GM15510 (cell line): ENCODE results near the gene SYTL2.

ENCODE experiments used
- POLR2A ChIP-seq: IDR thresholded peaks from 3 replicates; pipeline ENCODE4 v1.6.1; 2011; ENCODE audit warnings: borderline replicate concordance; ENCODE audit not compliant: insufficient read length; ENCODE audit errors: extremely low read depth

SYTL2 gene

DNA sequence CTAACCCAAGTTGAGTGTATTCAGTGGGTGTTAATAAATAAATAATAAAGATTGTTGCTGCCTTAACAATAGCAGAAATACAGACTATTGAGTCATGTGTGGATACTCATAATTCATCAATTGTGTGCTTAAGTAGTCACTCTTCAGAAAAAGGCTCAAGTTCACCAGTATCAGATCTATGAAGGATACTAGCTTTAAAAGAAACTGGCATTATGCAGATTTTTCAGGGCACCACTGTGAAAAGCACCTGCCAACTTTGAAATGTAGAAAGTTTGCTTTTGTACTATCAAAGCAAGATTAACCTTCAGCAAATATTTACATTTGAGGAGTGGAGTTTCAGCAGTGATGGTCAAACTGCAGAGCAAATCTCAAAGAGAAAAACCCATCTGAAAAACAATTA, 20.1 kb upstream of the SYTL2 start:
- TF ChIP-seq POLR2A: no peak

DNA sequence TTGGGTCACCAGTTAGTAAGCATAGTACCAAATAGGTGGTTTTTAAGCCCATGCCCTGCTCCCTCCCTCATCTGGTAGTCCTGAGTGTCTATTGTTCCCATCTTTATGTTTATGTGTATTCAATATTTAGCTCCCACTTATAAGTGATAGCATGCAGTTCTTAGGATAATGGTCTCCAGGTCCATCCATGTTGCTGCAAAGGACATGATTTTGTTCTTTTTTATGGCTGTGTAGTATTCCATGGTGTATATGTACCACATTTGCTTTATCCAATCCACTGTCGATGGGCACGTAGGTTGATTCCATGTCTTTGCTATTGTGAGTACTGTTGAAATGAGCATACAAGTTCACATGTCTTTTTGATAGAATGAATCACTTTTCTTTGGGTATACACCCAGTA, 18.2 kb upstream of the SYTL2 start:
- no peak for TF ChIP-seq POLR2A

DNA sequence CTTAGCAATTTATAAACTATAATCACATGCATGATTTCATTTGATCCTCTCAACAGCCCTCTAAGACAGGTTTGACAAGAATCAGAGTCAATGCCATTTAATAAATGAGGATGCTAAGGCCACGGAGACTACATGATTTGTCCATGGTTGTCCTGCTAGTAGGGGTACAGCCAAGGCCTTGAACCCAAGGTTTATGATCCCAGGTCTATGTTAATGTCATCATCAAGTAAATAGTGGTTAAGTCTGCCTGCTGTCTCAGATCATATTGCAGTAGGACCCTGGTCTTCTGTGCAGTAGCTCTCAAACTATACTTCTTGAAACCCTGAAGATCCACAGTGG, 17.7 kb upstream of the SYTL2 start:
- no peak for TF ChIP-seq POLR2A

DNA sequence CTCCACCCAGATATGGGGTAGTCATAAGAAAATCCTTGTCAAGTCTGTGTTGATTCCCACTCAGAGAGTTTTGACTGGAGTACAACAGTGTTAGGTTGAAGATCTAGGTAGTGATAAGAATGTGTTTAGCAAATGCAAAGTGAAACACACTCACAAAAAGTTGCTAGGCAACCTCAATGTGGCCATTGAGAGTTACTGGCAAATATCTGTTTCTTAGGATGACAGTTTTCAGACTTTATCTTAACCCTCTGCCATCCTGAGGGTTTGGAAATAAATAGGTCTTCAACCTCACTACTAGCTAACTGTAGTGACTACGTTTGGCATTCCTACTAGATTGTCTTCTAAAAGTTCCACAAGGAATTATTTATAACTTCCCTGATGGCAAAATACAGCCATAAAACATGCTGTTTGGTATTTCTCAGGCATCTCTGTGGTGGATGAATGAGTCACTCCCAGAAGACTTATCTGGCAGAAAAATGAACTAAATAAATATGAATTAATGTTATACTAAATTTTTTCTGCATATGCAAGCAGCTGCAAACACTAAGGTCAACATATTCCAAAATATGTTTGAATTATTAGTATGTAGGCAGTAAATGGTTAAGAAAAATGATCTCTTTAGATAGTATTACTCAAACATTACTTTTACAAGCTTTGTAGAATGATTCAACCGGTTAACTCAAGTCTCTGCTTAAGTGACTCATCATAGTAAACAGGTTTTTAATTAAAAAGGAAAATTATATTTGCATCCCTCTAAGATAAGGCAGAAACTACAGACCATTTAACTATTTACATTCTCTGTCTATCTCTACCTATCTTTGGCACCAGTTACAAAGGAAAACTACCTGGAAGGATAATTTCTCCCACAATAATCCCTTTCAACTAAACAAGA, 17.1 kb upstream of the SYTL2 start:
- no peak for TF ChIP-seq POLR2A

DNA sequence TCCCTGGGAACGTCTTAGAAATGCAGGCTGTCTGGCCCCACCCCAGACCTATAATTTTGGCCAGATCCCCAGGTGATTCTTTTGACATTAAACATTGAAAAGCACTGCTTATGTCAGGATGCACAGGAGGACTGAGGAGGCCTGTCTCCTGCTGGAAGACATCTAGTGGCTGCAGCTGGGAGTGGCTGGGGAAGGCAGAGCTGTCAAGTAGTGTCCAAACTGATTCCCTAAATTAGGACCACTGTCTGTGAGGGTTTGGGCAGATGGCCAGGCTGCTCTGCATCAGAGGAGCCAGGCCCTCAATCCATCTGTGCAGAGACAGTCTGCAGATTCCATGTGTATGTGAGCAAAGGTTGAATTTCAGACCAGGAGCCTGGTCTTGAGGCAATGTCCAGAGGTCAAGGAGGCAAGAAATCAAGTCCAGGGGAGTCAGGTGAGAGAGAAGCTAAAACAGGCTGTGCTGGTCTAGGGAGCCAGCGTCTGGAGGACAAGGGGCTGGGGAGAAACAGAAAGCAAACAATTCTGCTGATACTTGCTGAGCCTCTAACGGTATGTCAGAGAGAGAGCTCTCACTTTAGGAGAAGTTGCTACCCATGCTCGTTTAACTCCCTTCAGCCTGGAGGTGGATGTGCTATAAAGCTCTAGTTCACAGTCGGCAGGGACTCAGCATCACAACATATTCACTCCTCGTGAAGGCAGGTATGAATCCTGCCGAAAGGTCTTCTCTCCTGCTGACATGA, 15.3 kb upstream of the SYTL2 start:
- no peak for TF ChIP-seq POLR2A

DNA sequence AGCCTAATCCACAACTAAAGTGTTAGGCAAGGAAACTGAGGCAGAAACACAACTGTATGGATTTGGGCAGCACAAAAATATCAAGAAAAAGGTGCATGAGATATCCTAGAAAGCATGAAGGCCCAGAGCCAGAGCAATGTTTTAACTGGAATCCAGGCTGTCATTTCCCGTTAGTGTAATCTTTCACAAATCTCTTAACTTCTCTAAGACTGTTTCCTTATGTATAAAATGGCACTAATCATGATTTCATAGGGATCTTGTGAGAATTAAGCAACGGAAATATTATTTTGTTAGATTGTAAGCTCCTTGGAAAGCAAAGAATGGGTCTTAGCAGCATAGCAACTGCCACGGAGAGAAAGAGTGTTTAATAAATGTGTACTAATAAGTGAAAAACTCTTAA, 14.7 kb upstream of the SYTL2 start:
- no peak for TF ChIP-seq POLR2A

DNA sequence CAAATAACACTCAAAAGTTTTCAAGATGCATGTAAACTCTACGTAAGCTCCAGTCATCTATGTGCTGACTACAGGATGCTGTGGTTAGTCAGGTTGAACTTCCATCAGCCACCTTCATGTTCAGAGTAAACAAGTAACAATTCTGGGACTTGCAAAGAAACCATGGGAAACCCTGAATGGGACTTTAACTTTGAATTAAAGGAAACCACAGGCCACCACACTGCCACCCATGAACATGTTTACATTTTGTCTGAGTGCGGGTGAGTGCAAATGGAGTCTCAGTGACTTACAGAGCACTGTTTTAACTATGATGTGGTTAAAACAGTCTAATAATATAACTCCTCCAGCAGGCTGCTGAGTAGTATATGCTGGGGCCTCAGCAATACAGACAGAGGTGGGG, 12.9 kb upstream of the SYTL2 start:
- no peak for TF ChIP-seq POLR2A

DNA sequence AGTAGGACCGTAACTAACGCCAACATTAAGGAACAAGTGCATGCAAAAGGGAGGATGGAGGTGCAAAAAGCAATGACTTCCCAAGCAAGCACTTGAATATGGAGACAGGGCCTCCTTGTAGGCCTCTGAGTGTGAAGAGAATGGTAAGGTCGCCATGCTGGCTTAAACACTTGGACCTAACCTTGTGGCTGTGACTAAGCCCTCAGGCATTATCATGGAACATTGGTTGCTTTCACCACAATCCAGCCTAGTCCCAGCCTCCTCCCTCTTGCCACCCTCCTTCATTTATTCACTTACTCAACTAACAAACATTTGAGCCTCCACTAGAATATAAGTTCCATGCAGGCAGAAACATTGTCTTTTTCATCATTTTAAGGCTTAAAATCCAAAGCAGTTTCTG, 11.9 kb upstream of the SYTL2 start:
- TF ChIP-seq POLR2A: no peak

DNA sequence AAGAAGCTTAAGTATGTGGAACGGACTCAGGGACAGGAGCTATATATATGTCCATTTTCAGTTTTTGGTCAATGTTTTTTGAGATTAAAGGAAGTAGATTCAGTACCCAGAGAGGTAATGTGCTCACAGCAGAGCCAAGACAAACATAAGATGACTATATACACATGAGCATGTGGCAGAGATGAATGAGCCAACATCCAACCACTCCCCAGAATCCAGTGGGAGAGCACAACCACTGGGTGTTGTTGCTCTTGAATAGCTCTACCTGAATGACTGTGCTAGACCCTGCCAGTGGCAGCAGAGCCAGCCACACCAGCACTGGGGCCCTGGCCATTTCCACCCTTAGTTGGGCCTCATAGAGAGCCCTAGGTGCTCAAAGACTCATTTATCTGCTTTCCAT, 10.7 kb upstream of the SYTL2 start:
- no peak for TF ChIP-seq POLR2A

DNA sequence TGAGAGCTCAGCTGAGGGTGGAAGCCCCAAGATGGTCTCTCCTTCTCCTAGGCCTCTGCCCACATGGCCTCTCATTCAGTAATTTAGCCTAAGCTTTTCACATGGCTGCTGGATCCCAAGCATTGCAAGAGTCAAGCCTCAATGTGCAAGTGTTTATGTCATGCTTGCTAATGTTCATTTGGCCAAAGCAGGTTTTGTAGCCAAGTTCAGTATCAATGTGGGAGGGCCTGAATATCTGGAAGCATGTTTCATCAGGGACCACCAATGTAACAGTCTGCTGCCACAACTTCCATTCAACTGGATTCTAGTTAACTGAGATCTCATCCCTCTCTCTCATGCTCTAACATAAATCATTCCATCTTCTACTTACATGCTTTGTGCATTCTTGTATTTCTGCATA, 8.5 kb upstream of the SYTL2 start:
- no peak for TF ChIP-seq POLR2A

DNA sequence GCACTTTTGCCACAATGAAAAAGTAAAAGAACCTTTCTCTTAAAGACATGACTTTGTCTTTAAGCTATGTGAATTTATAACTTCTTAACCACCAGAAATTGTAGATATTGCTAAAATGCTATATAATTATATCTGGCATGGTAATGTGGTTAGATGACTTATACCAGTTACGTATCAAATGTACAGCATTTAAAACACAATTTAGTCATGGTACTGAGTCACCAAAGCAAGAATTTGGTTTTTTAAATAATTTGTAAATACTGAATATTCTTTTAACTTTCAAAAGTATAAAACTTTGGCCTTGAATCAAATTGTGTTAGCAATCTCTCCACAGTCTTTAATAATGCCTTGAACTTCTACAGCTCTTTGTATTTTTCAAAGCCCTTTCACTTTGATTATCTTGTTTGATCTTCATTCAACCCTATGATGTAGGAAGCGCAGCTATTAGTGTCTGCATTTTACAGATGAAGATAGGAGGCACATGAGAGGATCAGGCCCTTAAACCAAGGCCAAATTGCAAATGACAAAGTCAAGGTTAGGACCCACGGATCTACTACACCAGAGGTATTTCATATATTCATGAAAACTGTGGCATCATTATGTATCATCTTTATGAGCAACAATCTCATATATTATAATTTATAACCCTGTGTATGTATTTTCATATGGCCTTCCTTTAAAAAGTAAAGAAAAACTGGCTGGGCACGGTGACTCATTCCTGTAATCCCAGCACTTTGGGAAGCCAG, 4.4 kb upstream of the SYTL2 start:
- TF ChIP-seq POLR2A: no peak

DNA sequence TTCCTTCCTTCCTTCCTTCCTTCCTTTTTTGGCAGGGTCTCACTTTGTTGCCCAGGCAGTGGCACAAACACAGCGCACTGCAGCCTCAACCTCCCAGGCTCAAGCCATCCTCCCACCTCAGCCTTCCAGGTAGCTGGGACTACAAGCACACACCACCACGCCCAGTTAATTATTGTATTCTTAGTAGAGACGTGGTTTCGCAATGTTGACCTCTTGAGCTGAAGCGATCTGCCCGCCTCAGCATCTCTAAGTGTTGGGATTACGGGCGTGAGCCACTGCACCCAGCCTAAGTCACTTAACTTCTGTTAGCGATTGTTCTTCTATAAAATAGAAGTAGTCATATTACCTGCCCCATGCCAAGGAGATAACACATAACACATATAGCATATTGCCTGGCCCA, 2.8 kb upstream of the SYTL2 start:
- no peak for TF ChIP-seq POLR2A

DNA sequence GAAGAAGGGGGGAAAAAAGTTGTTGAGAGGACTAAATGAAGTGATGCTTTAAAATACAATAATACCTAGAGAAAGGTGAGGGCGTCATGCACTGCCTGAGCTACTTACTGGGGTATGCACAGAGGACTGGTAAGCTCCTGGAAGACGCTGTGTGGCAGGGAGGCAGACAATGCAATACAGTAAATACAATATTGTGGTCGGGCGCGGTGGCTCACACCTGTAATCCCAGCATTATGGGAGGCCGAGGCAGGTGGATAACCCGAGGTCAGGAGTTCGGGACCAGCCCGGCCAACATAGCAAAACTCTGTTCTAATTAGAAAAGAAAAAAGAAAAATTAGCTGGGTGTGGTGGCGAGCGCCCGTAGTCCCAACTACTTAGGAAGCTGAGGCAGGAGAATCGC, 683 bp upstream of the SYTL2 start:
- TF ChIP-seq POLR2A: no peak

DNA sequence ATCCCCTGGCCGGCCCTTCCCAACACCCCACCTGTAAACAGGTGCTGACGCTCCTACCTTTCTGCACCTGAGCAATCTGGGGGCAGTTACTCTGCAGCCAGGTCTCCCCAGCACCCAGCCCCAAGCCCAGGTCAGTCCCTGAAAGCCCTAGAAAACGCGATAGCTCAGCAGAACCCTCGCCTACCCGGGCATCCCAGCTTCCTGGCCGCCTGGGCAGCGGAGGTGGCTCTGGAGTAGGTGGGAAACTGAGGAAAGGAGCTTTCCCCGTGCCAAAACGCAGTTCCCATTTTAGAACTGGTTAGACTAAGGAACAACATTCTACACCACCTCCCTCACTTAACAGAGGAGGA, 445 bp downstream of the SYTL2 start:
- no peak for TF ChIP-seq POLR2A

DNA sequence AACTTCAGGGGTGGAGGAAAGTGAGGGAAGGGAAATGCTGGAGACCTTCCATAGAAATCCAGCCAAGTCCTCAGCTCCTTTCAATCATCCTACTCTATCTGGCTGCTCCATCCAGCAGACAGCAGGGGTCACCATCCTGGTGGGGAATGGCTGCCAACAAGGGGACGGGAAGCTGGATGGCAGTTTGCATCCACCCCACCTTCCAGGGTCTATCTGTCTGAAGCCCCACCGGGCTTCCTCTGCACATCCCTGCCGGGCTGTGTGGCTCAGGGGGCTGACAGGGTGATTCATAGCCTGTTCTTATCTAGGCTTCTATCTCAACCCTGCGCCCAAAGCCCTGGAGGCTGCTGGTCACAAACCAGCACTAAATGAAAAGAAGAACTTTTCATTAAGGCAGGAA, 1.1 kb downstream of the SYTL2 start:
- no peak for TF ChIP-seq POLR2A
